Left lung (tissue), 10 donors: ENCODE measurements around the gene GJB4. TPM values are rescaled to one million over a fixed set of nuclear protein-coding genes. Genes with fewer than 3 reads are reported as not detected.

Source experiments
- ATAC-seq: fragments of 200-7000 bp; cut with Tn5 transposase; one replicate; pipeline ENCODE4 v1.9.1; 2020; ENCODE audit warnings: moderate library complexity
- DNase-seq, 4 donors: peaks; one replicate each; pipeline ENCODE4 v3.0.0-alpha.2; 2013 to 2020
- H3K27ac ChIP-seq, 2 donors: fragments of 200-600 bp; sonication (generic) in 1 of 2; one replicate each; pipeline versions ENCODE4 v1.5.0 to v1.8.0; 2020 to 2021
- H3K27me3 ChIP-seq, 2 donors: fragments of 200-600 bp; sonication (generic) in 1 of 2; one replicate each; pipeline versions ENCODE4 v1.5.0 to v1.8.0; 2020 to 2021
- H3K36me3 ChIP-seq, 2 donors: fragments of 200-600 bp; sonication (generic) in 1 of 2; one replicate each; pipeline versions ENCODE4 v1.5.0 to v1.8.0; 2020 to 2021
- H3K4me1 ChIP-seq, 2 donors: fragments of 200-600 bp; one replicate each; pipeline ENCODE4 v1.8.0; 2021
- H3K4me3 ChIP-seq, 2 donors: fragments of 200-600 bp; sonication (generic) in 1 of 2; one replicate each; pipeline versions ENCODE4 v1.5.0 to v1.8.0; 2020 to 2021; ENCODE audit warnings: mild to moderate bottlenecking in 1 of 2
- H3K9me3 ChIP-seq, 2 donors: fragments of 200-600 bp; sonication (generic) in 1 of 2; one replicate each; pipeline versions ENCODE4 v1.5.0 to v1.8.0; 2020 to 2021
- intact Hi-C, 2 donors: fragments of 100-400 bp; cut with DNase I; formaldehyde crosslinking; loops; one replicate each; pipeline versions ENCODE4 v1.11.2 to v1.14.2; 2022
- polyA plus RNA-seq, 6 donors: library from polyadenylated mRNA; unstranded; fragments of 120-200 nt; gene quantifications; one replicate each; pipeline ENCODE4 v1.2.1, GENCODE V29; 2013; ENCODE audit not compliant: insufficient read length in 6 of 6
- total RNA-seq, 2 donors: library from RNA; stranded (reverse); fragmentation: NEBNext Ultra II Directional; extraction: Animal tissue kit (Norgen Biotek cat#: 25700); gene quantifications; one replicate each; pipeline ENCODE4 v1.2.1, GENCODE V29; 2021
- TF ChIP-seq, protein P1 (sequence below), 2 donors: fragments of 200-600 bp; sonication (generic) in 1 of 2; IDR thresholded peaks; one replicate each; pipeline versions ENCODE4 v1.5.0 to v1.8.0; 2021; ENCODE audit warnings: antibody characterized with exemption in 2 of 2
- donor health status: DM: no; HTN: yes; CAD: no.
- donor health status: DM: no; HTN: no; CAD: no.

GJB4 gene
- total and polyA plus RNA-seq, 8 donors, result 0.06 to 0.08 TPM; not detected in 6

DNA sequence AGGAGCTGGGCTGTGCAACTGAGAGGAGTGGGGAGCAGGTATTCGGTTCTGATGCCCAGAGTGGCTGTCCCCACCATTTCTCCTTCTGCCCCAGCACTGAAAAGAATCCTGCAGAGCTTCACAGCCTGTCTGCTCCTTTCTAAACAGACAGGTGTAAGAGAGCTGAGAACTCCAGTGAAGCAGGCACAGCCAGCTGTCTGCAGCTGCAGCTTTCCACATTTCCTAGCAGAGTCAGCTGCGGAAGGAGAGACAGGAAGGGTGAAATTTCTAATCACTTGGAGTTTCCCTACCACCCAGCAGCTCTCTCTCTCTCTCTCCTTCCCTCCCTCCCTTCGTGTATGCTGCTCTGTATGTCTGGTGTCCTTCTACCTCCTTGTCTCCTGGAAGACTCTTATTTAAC lies 45.2 kb upstream of the GJB4 start:
- Histone ChIP-seq H3K9me3 (no peaks in the 10 kb centered on the region), H3K27me3 (peaks cover 0 to 7% of the 10 kb centered on the region in 2 donors), H3K36me3 (no peaks in the 10 kb centered on the region), H3K27ac (no peak overlapping the region), H3K4me3 (no peak overlapping the region), H3K4me1 (no peaks in the 10 kb centered on the region)
- TF ChIP-seq, protein P1, sequence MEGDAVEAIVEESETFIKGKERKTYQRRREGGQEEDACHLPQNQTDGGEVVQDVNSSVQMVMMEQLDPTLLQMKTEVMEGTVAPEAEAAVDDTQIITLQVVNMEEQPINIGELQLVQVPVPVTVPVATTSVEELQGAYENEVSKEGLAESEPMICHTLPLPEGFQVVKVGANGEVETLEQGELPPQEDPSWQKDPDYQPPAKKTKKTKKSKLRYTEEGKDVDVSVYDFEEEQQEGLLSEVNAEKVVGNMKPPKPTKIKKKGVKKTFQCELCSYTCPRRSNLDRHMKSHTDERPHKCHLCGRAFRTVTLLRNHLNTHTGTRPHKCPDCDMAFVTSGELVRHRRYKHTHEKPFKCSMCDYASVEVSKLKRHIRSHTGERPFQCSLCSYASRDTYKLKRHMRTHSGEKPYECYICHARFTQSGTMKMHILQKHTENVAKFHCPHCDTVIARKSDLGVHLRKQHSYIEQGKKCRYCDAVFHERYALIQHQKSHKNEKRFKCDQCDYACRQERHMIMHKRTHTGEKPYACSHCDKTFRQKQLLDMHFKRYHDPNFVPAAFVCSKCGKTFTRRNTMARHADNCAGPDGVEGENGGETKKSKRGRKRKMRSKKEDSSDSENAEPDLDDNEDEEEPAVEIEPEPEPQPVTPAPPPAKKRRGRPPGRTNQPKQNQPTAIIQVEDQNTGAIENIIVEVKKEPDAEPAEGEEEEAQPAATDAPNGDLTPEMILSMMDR (IDR thresholded peaks at IDR 0.05), result no peak
- no peak for DNase-seq
- intact Hi-C loops, result no loop called here
- ATAC-seq, result no peak

DNA sequence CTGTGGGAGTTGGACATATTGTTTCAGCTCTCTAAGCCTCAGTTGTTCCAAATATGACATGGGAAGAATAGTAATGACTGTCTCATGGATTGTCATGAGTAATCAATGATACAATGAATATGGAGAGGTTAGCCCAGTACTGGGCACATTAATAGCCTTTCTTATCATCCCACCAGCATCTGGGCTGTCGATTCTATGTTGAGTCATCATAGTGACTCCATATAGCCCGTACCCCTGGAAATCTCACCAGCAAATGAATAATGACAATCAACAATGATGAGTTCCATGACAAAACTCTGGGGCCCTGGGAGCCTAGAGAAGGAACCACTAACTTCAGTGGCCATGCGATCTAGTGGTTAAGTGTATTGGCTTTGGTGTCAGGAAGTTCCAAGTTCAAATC lies 44.4 kb upstream of the GJB4 start:
- H3K9me3 ChIP-seq, result no peaks in the 10 kb centered on the region
- H3K4me1 ChIP-seq, result no peaks in the 10 kb centered on the region
- TF ChIP-seq, protein P1 (IDR thresholded peaks at IDR 0.05), result no peak
- intact Hi-C loops, result no loop called here
- no peak overlapping the region for H3K4me3 ChIP-seq
- no peaks in the 10 kb centered on the region for H3K36me3 ChIP-seq
- DNase-seq (no peak), ATAC-seq (no peak)
- H3K27me3 ChIP-seq, result peaks cover 0 to 7% of the 10 kb centered on the region in 2 donors
- no peak overlapping the region for H3K27ac ChIP-seq

DNA sequence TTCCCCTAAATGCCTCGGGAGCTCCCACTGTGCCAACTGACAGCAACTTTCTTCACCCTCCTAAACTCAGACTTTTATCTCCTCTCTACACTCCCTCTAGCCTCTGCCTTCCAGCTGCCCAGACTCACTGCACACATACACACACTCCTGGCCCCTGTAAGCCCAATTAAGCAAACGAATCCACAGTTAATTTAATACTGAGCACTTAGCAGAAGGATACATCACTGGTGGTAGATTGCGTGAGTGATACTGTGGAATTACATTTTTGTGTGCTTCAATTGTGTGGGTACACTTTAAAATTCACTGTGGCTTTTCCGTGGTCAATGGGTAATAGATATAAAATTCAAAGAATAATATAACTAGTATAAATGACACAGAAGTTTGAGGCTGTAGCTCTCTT lies 38.3 kb upstream of the GJB4 start:
- TF ChIP-seq, protein P1 (IDR thresholded peaks at IDR 0.05), result no peak
- no peaks in the 10 kb centered on the region for H3K4me1 ChIP-seq
- no peak overlapping the region for H3K27ac ChIP-seq
- no peak overlapping the region for H3K4me3 ChIP-seq
- H3K27me3 ChIP-seq, result peaks cover 0 to 17% of the 10 kb centered on the region in 2 donors
- no peaks in the 10 kb centered on the region for H3K9me3 ChIP-seq
- intact Hi-C loops, result no loop called here
- no peak for ATAC-seq
- DNase-seq, result no peak
- H3K36me3 ChIP-seq, result no peaks in the 10 kb centered on the region

DNA sequence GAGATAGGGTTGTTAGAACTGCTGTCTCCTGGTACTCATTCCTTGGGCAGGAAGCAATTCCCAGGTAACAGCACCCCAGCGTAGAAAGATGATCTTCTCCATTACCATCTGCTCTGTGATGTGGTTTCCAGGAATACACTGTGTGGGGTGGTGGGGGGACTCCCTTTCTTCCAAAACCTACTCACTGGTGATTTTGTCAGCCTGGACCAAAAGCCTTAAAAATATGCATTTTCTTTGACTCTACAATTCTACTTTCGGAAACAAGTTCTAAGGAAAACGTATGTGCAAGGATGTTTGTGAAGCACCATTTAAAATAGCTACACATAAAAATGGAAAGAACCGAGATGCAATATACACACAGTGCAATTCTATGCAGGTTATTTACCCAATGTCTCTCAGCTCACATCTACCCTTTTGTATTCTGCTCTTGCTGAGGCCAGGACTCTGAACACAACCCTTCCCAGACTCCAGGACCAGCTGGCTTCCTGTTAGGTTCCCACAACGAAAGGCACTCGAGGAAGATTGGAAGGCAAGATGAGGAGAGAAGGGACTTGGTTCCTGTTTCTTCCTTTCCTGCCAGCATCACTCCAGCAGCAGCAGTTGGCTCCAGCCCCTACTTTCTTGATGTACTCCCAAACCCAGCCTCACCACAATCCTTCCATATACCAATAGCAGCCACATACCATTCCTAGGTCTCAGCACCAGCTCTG lies 37.7 kb upstream of the GJB4 start:
- H3K27me3 ChIP-seq, result peaks cover 0 to 17% of the 10 kb centered on the region in 2 donors
- no peaks in the 10 kb centered on the region for H3K9me3 ChIP-seq
- H3K27ac ChIP-seq, result no peak overlapping the region
- DNase-seq (no peak), ATAC-seq (no peak)
- H3K36me3 ChIP-seq, result no peaks in the 10 kb centered on the region
- H3K4me1 ChIP-seq, result no peaks in the 10 kb centered on the region
- TF ChIP-seq, protein P1 (IDR thresholded peaks at IDR 0.05), result no peak
- no peak overlapping the region for H3K4me3 ChIP-seq
- intact Hi-C loops, result no loop called here

DNA sequence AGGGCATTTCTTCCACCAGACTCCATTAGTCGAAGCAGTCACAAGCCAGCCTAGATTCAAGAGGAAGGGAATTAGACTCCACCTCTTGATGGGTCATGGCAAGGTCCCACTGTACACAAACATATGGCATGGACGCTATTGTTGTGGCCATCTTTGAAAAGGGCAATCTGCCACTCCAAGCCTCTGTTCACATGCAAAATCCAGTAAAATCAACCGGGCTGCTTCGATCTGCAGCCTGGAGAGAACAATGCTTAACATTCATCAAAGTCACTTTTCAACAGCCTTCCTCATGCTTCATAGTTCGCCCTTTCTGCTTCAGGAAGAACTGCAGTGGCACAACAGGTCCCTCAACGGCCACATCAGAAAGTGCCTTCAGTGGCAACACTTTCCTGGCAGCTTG lies 32.7 kb upstream of the GJB4 start:
- TF ChIP-seq, protein P1 (IDR thresholded peaks at IDR 0.05), result no peak

More for the DNA sequence above, 32.7 kb upstream of the GJB4 start:
- DNase-seq (no peak), ATAC-seq (no peak)
- Histone ChIP-seq H3K4me3 (no peak overlapping the region), H3K27me3 (peaks cover 0 to 9% of the 10 kb centered on the region in 2 donors), H3K36me3 (no peaks in the 10 kb centered on the region), H3K4me1 (no peaks in the 10 kb centered on the region), H3K27ac (no peak overlapping the region), H3K9me3 (no peaks in the 10 kb centered on the region)
- intact Hi-C loops, result no loop called here
